Hepatocyte (in vitro differentiated cells): ENCODE measurements around the gene MAGI2.

Source experiments
- EZH2 ChIP-seq: fragments of 200-600 bp; sonication (generic); IDR thresholded peaks from 2 replicates; pipeline ENCODE4 v1.6.1; 2016; ENCODE audit warnings: antibody characterized with exemption, mild to moderate bottlenecking, borderline replicate concordance
- EZH2phosphoT487 ChIP-seq: fragments of 200-600 bp; sonication (generic); IDR thresholded peaks from one replicate; pipeline ENCODE4 v1.6.1; 2018; ENCODE audit warnings: antibody characterized with exemption, mild to moderate bottlenecking, low read depth, moderate library complexity; ENCODE audit not compliant: unreplicated experiment, severe bottlenecking
- TF ChIP-seq, protein P1 (sequence below): fragments of 200-600 bp; sonication (generic); IDR thresholded peaks from 2 replicates; pipeline ENCODE4 v1.5.1; 2016; ENCODE audit warnings: antibody characterized with exemption, mild to moderate bottlenecking; ENCODE audit not compliant: poor library complexity

DNA sequence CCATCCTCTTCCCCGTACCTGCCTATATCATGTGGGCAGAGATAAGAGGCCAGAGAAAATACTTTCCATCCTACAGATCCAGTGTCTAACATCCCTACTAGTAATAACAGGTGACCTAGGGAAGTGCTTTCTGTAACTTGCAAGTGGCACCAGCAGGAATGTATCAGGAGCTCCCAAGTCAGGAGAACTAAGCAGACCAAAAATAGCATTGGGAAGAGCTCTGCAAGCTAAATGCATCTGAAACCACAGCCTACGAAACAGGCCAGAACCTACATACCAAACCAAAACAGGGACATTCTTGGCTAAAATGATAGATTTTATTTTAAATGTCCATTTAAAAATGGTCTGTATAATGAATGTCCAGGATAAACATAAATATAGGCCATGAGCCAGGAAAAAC is 974.1 kb downstream of the MAGI2 start:
- TF ChIP-seq, protein P1, sequence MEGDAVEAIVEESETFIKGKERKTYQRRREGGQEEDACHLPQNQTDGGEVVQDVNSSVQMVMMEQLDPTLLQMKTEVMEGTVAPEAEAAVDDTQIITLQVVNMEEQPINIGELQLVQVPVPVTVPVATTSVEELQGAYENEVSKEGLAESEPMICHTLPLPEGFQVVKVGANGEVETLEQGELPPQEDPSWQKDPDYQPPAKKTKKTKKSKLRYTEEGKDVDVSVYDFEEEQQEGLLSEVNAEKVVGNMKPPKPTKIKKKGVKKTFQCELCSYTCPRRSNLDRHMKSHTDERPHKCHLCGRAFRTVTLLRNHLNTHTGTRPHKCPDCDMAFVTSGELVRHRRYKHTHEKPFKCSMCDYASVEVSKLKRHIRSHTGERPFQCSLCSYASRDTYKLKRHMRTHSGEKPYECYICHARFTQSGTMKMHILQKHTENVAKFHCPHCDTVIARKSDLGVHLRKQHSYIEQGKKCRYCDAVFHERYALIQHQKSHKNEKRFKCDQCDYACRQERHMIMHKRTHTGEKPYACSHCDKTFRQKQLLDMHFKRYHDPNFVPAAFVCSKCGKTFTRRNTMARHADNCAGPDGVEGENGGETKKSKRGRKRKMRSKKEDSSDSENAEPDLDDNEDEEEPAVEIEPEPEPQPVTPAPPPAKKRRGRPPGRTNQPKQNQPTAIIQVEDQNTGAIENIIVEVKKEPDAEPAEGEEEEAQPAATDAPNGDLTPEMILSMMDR: no peak
- TF ChIP-seq EZH2 (no peak), EZH2phosphoT487 (no peak)
